ENCODE results near the gene SYVN1. TPM values are rescaled to one million over a fixed set of nuclear protein-coding genes. Genes with fewer than 3 reads are reported as not detected.

SYVN1 gene
- total RNA-seq, 2 donors from 2014 or later = 29.1 to 52.0 TPM

DNA sequence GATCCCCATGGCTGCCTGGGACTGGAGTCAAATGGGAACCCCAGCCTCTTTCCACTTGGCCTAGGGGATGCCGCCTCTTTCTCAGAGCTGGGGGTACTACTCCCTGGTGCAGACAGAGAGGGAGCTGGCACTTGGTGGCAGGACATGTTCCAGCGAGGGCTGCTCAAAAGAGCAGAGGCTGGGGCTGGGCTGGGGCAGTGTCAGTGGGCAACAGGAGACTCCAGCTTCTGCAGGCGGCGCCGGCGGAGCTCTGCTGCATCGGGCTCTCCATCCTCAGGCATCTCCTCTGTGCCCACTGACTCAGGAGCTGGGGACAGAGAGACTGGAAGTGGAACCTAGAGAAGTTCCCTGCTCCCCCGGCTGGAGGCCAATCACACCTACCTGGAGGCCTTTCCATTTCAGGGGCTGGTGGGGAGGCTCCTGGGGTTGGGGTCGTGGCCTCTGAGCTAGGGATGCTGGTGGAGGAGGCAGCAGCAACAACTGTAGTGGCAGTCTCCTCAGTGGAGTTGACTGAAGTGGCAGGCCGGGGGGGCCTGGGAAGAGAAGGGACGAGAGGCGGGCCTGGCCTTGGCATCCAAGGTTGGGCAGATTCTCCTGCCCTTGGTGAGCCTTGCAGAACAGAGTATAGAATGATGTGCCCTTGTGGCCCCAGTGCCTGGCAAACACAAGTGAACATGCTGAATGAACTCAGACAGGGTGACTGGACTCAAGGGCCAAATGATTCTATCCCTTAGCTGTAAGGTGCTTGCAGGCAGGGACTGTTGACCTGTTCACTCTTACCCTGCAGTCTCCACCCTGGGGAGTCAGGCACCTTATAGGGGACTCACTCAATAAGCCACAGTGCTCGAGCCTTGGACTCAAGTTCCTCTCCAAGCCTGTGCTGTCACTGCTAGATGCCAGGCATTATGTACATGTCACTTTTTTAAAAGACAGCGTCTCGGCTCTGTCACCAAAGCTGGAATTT, 5.9 kb downstream of the SYVN1 start:
- H3K27ac ChIP-seq = no peak overlapping the region
- no peak for DNase-seq (ENCODE audit: low spot score)
- peaks cover 83% of the 10 kb centered on the region for H3K36me3 ChIP-seq

DNA sequence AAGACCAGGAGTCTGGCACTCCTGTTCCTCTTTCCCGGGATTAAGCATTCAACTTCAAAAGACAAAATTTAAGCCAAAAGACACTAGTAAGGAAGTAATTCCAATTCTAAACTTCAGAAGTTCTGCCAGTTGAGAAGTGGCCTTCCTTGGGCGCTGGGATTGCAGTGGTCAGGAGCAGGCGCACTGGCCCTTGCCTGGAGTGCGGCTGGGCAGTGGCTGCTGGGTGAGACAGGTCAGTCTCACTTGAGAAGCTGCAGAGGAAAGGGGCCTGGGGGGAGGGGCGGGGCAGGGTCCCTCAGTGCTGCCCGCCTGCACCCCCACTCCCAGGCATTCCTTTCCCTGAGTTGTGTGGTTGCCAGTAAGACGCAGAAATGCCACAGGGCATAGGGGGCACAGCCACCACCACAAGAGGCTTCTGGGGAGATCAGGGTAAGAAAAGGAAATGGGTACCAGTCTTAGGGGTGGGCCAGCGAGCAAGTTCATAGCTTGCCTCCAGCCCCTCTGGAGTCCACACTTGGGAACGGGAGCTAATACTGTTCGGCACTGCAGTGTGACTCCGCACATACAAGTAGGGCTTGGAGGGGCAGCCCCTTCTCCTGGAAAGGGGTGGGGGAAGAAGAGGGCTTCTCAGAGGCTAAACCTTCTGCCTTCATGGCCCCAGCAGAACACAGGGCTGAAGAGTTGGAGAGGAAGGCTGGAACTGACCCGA, 6.7 kb downstream of the SYVN1 start:
- Histone ChIP-seq H3K27me3 (no peaks in the 10 kb centered on the region), H3K4me1 (peaks cover 0 to 18% of the 10 kb centered on the region in 2 donors), H3K27ac (no peak overlapping the region), H3K36me3 (peaks cover 81% of the 10 kb centered on the region), H3K9me3 (no peaks in the 10 kb centered on the region), H3K4me3 (no peak overlapping the region)
- no peak for DNase-seq (ENCODE audit: low spot score)
- TF ChIP-seq, protein P1, sequence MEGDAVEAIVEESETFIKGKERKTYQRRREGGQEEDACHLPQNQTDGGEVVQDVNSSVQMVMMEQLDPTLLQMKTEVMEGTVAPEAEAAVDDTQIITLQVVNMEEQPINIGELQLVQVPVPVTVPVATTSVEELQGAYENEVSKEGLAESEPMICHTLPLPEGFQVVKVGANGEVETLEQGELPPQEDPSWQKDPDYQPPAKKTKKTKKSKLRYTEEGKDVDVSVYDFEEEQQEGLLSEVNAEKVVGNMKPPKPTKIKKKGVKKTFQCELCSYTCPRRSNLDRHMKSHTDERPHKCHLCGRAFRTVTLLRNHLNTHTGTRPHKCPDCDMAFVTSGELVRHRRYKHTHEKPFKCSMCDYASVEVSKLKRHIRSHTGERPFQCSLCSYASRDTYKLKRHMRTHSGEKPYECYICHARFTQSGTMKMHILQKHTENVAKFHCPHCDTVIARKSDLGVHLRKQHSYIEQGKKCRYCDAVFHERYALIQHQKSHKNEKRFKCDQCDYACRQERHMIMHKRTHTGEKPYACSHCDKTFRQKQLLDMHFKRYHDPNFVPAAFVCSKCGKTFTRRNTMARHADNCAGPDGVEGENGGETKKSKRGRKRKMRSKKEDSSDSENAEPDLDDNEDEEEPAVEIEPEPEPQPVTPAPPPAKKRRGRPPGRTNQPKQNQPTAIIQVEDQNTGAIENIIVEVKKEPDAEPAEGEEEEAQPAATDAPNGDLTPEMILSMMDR (IDR thresholded peaks at IDR 0.05) = no peak

More for the DNA sequence above, 5.9 kb downstream of the SYVN1 start:
- Histone ChIP-seq H3K9me3 (no peaks in the 10 kb centered on the region), H3K4me3 (no peak overlapping the region), H3K27me3 (no peaks in the 10 kb centered on the region), H3K4me1 (peaks cover 0 to 18% of the 10 kb centered on the region in 2 donors)
- TF ChIP-seq, protein P1 (IDR thresholded peaks at IDR 0.05) = no peak

DNA sequence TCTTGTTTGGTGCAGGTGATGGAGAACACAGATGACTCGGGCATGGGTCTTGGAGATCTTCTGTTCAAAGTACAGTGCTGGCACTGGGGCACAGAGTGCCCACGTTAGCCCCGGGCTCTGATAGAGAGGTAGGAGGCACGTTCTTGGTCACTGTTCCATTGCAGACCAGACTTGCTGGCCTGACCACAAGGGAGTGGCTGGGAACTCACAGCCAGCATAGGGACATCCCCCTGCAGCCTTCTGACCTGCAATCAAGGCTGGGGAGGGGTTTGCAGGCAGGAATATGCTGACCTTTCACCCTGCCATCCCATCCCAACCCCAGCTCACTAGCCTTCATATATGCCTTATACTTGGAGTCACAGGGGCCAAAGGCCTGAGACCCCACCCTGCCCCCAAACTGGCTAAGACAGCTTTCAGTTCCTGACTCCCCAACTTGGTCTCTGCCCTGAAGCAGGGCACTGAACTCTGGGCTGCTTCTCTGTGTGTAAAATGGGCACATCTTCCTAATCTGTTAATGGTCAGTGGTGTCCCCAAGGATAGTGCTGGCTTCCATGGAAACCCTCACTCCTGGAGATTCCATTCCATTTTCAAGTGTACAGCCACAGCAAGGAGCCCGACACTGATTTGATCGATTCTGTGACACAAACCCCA, 7.6 kb downstream of the SYVN1 start:
- TF ChIP-seq, protein P1 (IDR thresholded peaks at IDR 0.05) = no peak
- no peak overlapping the region for H3K4me3 ChIP-seq
- DNase-seq (ENCODE audit: low spot score) = no peak
- no peaks in the 10 kb centered on the region for H3K27me3 ChIP-seq
- H3K4me1 ChIP-seq = peaks cover 0 to 13% of the 10 kb centered on the region in 2 donors
- H3K36me3 ChIP-seq = peaks cover 72% of the 10 kb centered on the region
- no peak overlapping the region for H3K27ac ChIP-seq
- no peaks in the 10 kb centered on the region for H3K9me3 ChIP-seq

DNA sequence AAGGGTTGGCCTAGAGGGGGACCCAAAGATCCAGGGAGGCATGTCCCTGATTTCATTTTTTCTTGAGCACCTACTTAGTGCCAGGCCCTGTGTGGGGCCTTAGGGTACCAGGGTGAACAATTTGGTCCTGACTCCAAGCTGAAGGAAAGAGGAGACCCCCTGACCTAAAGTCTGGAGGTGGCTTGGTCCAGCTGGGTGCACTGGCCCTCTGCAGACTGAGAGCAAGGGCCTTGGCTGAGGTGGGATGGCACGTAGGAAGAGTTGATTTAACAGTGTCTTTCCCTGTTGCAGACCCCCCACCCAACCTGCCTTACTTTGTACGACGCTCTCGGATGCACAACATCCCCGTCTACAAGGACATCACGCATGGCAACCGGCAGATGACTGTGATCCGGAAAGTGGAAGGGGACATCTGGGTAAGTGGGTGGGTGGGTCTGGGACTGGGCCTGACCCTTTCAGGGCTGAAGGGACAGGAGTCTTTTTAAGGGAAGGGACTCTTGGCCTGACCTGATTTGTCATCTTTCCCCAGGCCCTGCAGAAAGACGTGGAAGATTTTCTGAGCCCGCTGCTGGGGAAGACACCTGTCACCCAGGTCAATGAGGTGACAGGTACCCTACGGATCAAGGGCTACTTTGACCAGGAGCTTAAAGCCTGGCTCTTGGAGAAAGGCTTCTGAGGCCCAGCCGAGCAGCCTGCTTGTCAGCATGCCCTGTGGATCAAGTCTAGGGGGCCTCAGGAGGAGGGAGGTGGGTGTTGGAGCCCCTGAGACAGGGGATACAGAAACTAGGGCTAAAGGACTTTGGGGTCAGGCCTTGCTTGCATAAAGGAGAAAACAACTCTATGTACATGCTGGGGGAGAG, 8.9 kb downstream of the SYVN1 start:
- Histone ChIP-seq H3K27ac (no peak overlapping the region), H3K4me1 (peaks cover 0 to 23% of the 10 kb centered on the region in 2 donors), H3K9me3 (no peaks in the 10 kb centered on the region), H3K36me3 (peaks cover 66% of the 10 kb centered on the region), H3K4me3 (no peak overlapping the region), H3K27me3 (no peaks in the 10 kb centered on the region)
- no peak for DNase-seq (ENCODE audit: low spot score)
- TF ChIP-seq, protein P1 (IDR thresholded peaks at IDR 0.05) = no peak
